Epithelial cell of umbilical artery (primary cell): ENCODE data around the gene FLRT1. TPM values are rescaled to one million over a fixed set of nuclear protein-coding genes. Genes with fewer than 3 reads are reported as not detected.

ENCODE experiments used
- total RNA-seq: library from RNA; depleted of rRNA; stranded (reverse); fragments of >200 nt; gene quantifications from 2 replicates; pipeline ENCODE4 v1.2.3, GENCODE V29; 2014

Gene FLRT1, protein sequence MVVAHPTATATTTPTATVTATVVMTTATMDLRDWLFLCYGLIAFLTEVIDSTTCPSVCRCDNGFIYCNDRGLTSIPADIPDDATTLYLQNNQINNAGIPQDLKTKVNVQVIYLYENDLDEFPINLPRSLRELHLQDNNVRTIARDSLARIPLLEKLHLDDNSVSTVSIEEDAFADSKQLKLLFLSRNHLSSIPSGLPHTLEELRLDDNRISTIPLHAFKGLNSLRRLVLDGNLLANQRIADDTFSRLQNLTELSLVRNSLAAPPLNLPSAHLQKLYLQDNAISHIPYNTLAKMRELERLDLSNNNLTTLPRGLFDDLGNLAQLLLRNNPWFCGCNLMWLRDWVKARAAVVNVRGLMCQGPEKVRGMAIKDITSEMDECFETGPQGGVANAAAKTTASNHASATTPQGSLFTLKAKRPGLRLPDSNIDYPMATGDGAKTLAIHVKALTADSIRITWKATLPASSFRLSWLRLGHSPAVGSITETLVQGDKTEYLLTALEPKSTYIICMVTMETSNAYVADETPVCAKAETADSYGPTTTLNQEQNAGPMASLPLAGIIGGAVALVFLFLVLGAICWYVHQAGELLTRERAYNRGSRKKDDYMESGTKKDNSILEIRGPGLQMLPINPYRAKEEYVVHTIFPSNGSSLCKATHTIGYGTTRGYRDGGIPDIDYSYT
- not detected in 2 replicates for total RNA-seq

DNA sequence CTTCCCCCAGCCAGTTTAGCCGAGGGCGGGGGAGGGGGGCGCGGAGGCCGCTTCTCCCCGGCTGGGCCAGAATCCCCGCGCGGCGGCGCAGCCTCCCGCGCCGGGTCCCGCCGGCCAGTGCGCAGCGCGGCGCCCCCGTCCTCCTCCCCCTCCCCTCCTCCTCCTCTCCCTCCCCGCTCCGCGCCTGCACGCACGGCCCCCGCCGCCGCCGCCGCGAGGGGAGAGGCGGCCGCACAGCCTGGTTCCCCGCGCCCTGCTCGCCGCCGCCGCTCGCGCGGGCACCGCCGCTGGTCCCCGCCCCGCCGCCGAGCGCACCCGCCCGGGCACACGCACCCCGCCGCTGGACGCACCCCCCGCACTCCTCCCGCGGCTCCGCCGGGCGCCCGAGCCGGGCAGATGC lies at the start of gene FLRT1:
FLRT1 (plus strand) TSS at position 356 of the 400 bp plus-strand sequence. CDS start 80,337 bp downstream, outside the sequence.

DNA sequence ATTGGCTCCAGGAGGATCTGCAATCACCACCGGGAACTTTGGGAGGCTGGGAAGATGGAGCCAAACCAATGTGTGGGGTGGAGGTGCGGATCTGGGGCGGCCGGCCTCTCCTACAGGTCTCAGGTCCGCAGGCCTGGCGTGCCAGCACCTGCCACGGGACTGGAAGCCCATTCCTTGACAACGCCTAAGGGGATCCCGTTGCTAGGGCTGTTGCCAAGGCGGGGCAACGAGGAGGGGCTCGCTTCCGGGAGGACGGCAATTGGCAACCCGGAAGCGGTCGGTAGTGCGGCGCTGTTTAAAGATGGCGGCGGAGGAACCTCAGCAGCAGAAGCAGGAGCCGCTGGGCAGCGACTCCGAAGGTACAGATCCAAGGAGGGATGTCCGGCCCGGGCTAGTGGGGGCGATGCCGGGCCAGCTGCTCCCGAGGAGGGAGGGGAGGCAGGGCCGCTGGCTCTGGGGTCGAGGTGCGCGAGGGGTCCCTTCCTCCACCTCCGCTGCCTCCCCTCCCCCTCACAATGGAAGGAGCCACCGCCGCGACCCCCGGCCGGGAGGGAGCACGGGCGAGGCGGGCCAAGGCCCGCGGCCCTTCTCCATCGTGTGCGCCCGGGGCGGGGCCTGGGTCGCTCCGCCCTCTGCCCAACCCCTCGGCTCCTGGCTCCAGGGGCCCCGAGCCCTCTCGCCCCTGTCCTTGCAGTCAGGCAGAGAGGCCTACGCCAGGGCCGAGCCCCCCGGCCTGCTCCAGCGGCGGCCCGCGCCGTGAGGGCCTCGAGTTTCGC lies 49.4 kb upstream of the FLRT1 start, which contains the start of gene OTUB1:
OTUB1 (plus strand) TSS at position 283 of the 776 bp plus-strand sequence; CDS start at position 302, 19 bp downstream.

Other genes starting within 250 kb of the FLRT1 start
- gene SPINDOC, start 222.5 kb upstream of the FLRT1 start, total RNA-seq = 15.6 and 17.2 TPM in 2 replicates
- gene MARK2, start 196.8 kb upstream of the FLRT1 start, total RNA-seq = 8.4 and 9.0 TPM in 2 replicates
- gene RCOR2, start 118.8 kb upstream of the FLRT1 start, total RNA-seq = 0.46 and 0.65 TPM in 2 replicates
- 10.1 and 10.9 TPM in 2 replicates for gene NAA40, start 96.9 kb upstream of the FLRT1 start, total RNA-seq
- gene COX8A, start 61.3 kb upstream of the FLRT1 start, total RNA-seq = 209 and 390 TPM in 2 replicates
- 59.4 and 72.8 TPM in 2 replicates for gene OTUB1, start 49.5 kb upstream of the FLRT1 start, total RNA-seq
- 17.5 and 32.5 TPM in 2 replicates for gene MACROD1, start 130.2 kb downstream of the FLRT1 start, total RNA-seq
- 212 and 226 TPM in 2 replicates for gene STIP1, start 150.2 kb downstream of the FLRT1 start, total RNA-seq
- 8.1 and 22.2 TPM in 2 replicates for gene FERMT3, start 170.8 kb downstream of the FLRT1 start, total RNA-seq
- gene TRPT1, start 190.3 kb downstream of the FLRT1 start, total RNA-seq = 22.6 and 63.7 TPM in 2 replicates
- 53.3 and 61.4 TPM in 2 replicates for gene NUDT22, start 190.3 kb downstream of the FLRT1 start, total RNA-seq
- gene DNAJC4, start 194.6 kb downstream of the FLRT1 start, total RNA-seq = 4.3 and 7.8 TPM in 2 replicates
- 7.6 and 10.7 TPM in 2 replicates for gene VEGFB, start 198.7 kb downstream of the FLRT1 start, total RNA-seq
- 41.0 and 56.8 TPM in 2 replicates for gene FKBP2, start 205.2 kb downstream of the FLRT1 start, total RNA-seq
- gene PPP1R14B, start 211.0 kb downstream of the FLRT1 start, total RNA-seq = 264 and 362 TPM in 2 replicates
- 51.3 and 68.1 TPM in 2 replicates for gene PLCB3, start 215.6 kb downstream of the FLRT1 start, total RNA-seq
- 63.1 and 68.2 TPM in 2 replicates for gene BAD, start 248.7 kb downstream of the FLRT1 start, total RNA-seq
- 6.4 and 7.1 TPM in 2 replicates for gene GPR137, start 249.9 kb downstream of the FLRT1 start, total RNA-seq